Tibial artery (tissue), 4 donors: ENCODE data around the gene PMEPA1.

Source experiments
- DNase-seq, 2 donors: peaks; one replicate each; pipeline ENCODE4 v3.0.0-alpha.2; 2019
- H3K27ac ChIP-seq, 2 donors: fragments of 200-600 bp; sonication (generic) in 1 of 2; 1 replicate in 1 of 2; 2 replicates in 1 of 2; pipeline ENCODE4 v1.5.1; 2018 to 2019; ENCODE audit warnings: mild to moderate bottlenecking in 1 of 2
- H3K27me3 ChIP-seq, 2 donors: fragments of 200-600 bp; sonication (generic) in 1 of 2; one replicate each; pipeline versions ENCODE4 v1.5.1 to v1.6.0; 2016 to 2019
- H3K36me3 ChIP-seq, 3 donors: fragments of 200-600 bp; sonication (generic) in 2 of 3; one replicate each; pipeline ENCODE4 v1.5.1; 2016 to 2019; ENCODE audit warnings: mild to moderate bottlenecking in 2 of 3
- H3K4me1 ChIP-seq, 4 donors: fragments of 200-600 bp; sonication (generic) in 2 of 4; 1 replicate in 3 of 4; 2 replicates in 1 of 4; pipeline ENCODE4 v1.5.1; 2016 to 2019
- H3K4me3 ChIP-seq, 2 donors: fragments of 200-600 bp; sonication (generic) in 1 of 2; 1 replicate in 1 of 2; 2 replicates in 1 of 2; pipeline ENCODE4 v1.5.1; 2018 to 2019; ENCODE audit warnings: mild to moderate bottlenecking in 2 of 2
- H3K9me3 ChIP-seq, 3 donors: fragments of 200-600 bp; sonication (generic) in 1 of 3; one replicate each; pipeline ENCODE4 v1.5.1; 2016 to 2019
- CTCF ChIP-seq, 2 experiments: fragments of 200-600 bp in 1 of 2; fragments of 450-650 bp in 1 of 2; IDR thresholded peaks; one replicate each; pipeline ENCODE4 v1.5.1; 2017 to 2019; ENCODE audit warnings: antibody characterized with exemption in 2 of 2, mild to moderate bottlenecking in 1 of 2, moderate library complexity in 1 of 2
- intact Hi-C: fragments of 100-400 bp; cut with DNase I; formaldehyde crosslinking; loops from one replicate; pipeline ENCODE4 v1.15.0; 2023; ENCODE audit warnings: low total_unique reads

Gene PMEPA1

GRCh38 chr20:57657535-57658446 lies 52.0 kb downstream of the PMEPA1 start:
- intact Hi-C loops: loop anchor here (5.0 kb wide), 2 partner anchors 310 to 430 kb away; no protein-coding TSS in a partner anchor
- H3K9me3 ChIP-seq: no peaks in the 10 kb centered on the region
- peaks cover 36 to 60% (median 36%) of the 10 kb centered on the region in 3 donors for H3K36me3 ChIP-seq
- peak overlapping the region; percentile 61 to 71 for H3K27ac ChIP-seq
- H3K4me1 ChIP-seq: peaks cover 0 to 76% (median 42%) of the 10 kb centered on the region in 4 donors
- no peaks in the 10 kb centered on the region for H3K27me3 ChIP-seq
- peak in 1 of 2 donors; percentile 92 for DNase-seq
- no peak overlapping the region for H3K4me3 ChIP-seq
- no peak for TF ChIP-seq CTCF (IDR thresholded peaks at IDR 0.05)

GRCh38 chr20:57656821-57657534 lies 52.8 kb downstream of the PMEPA1 start:
- Histone ChIP-seq H3K36me3 (peaks cover 44 to 68% (median 44%) of the 10 kb centered on the region in 3 donors), H3K4me1 (peaks cover 0 to 68% (median 34%) of the 10 kb centered on the region in 4 donors), H3K27ac (peak overlapping the region; percentile 61 to 71), H3K4me3 (no peak overlapping the region), H3K9me3 (no peaks in the 10 kb centered on the region), H3K27me3 (no peaks in the 10 kb centered on the region)
- peak in 1 of 2 donors; percentile 68 for DNase-seq
- intact Hi-C loops: loop anchor here (5.0 kb wide), 2 partner anchors 310 to 430 kb away; no protein-coding TSS in a partner anchor
- TF ChIP-seq CTCF (IDR thresholded peaks at IDR 0.05): no peak

- H3K27ac ChIP-seq: peak overlapping the region; percentile 61 to 71
- intact Hi-C loops: loop anchor here (5.0 kb wide), 2 partner anchors 311 to 431 kb away; no protein-coding TSS in a partner anchor
- H3K27me3 ChIP-seq: no peaks in the 10 kb centered on the region
- peaks cover 47 to 71% (median 51%) of the 10 kb centered on the region in 3 donors for H3K36me3 ChIP-seq
- H3K9me3 ChIP-seq: no peaks in the 10 kb centered on the region
- no peak overlapping the region for H3K4me3 ChIP-seq
- peaks cover 0 to 61% (median 28%) of the 10 kb centered on the region in 4 donors for H3K4me1 ChIP-seq
- no peak for TF ChIP-seq CTCF (IDR thresholded peaks at IDR 0.05)
- peak in 1 of 2 donors; percentile 64 for DNase-seq
Measured at GRCh38 chr20:57656252-57656820, 53.5 kb downstream of the PMEPA1 start.

- no peaks in the 10 kb centered on the region for H3K9me3 ChIP-seq
- intact Hi-C loops: loop anchor here (2.0 to 5.0 kb wide), 3 partner anchors 312 to 523 kb away; no protein-coding TSS in a partner anchor
- DNase-seq: no peak
Measured at GRCh38 chr20:57655809-57656155, 54.0 kb downstream of the PMEPA1 start.

More at GRCh38 chr20:57655809-57656155, 54.0 kb downstream of the PMEPA1 start:
- no peak for TF ChIP-seq CTCF (IDR thresholded peaks at IDR 0.05)
- H3K27me3 ChIP-seq: no peaks in the 10 kb centered on the region
- peaks cover 0 to 56% (median 22%) of the 10 kb centered on the region in 4 donors for H3K4me1 ChIP-seq
- peak overlapping the region; percentile 61 to 71 for H3K27ac ChIP-seq
- no peak overlapping the region for H3K4me3 ChIP-seq
- H3K36me3 ChIP-seq: peaks cover 52 to 76% (median 56%) of the 10 kb centered on the region in 3 donors
